ENCODE data around the gene GPR68.

DNA sequence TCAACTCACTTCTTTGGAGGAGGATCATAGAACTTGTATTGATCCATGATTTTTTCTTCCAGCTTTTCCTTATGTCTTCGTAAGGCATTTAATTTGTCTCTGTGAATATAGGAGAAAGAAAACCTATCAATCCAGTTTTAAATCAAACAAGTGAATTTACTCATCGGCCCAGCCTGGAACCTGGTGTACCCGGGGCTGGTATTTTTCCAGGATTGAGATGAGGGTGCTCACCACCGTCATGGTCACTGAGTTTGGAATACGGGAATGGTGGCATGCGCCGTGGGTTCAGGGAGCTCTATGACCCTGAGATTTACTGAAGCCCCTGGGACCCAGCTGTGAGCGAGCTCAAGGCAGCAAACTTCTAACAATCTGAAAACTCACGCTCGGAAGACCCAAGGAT, 46.5 kb upstream of the GPR68 start:
- TF ChIP-seq ZNF24 (tag by site-specific recombination; IDR thresholded peaks at IDR 0.05) (no peak), ZNF433 (tag by site-specific recombination; IDR thresholded peaks at IDR 0.05; ENCODE audit: low read depth) (no peak), YY2 (tag by site-specific recombination; IDR thresholded peaks at IDR 0.05) (no peak), REPIN1 (tag by site-specific recombination; IDR thresholded peaks at IDR 0.05; ENCODE audit: low read depth) (no peak), ZNF791 (tag by site-specific recombination; IDR thresholded peaks at IDR 0.05) (no peak), ZBTB1 (tag by site-specific recombination; IDR thresholded peaks at IDR 0.05) (no peak)
- TF ChIP-seq, protein P1, sequence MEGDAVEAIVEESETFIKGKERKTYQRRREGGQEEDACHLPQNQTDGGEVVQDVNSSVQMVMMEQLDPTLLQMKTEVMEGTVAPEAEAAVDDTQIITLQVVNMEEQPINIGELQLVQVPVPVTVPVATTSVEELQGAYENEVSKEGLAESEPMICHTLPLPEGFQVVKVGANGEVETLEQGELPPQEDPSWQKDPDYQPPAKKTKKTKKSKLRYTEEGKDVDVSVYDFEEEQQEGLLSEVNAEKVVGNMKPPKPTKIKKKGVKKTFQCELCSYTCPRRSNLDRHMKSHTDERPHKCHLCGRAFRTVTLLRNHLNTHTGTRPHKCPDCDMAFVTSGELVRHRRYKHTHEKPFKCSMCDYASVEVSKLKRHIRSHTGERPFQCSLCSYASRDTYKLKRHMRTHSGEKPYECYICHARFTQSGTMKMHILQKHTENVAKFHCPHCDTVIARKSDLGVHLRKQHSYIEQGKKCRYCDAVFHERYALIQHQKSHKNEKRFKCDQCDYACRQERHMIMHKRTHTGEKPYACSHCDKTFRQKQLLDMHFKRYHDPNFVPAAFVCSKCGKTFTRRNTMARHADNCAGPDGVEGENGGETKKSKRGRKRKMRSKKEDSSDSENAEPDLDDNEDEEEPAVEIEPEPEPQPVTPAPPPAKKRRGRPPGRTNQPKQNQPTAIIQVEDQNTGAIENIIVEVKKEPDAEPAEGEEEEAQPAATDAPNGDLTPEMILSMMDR (tag by site-specific recombination; IDR thresholded peaks at IDR 0.05), result no peak
- TF ChIP-seq, protein P2, sequence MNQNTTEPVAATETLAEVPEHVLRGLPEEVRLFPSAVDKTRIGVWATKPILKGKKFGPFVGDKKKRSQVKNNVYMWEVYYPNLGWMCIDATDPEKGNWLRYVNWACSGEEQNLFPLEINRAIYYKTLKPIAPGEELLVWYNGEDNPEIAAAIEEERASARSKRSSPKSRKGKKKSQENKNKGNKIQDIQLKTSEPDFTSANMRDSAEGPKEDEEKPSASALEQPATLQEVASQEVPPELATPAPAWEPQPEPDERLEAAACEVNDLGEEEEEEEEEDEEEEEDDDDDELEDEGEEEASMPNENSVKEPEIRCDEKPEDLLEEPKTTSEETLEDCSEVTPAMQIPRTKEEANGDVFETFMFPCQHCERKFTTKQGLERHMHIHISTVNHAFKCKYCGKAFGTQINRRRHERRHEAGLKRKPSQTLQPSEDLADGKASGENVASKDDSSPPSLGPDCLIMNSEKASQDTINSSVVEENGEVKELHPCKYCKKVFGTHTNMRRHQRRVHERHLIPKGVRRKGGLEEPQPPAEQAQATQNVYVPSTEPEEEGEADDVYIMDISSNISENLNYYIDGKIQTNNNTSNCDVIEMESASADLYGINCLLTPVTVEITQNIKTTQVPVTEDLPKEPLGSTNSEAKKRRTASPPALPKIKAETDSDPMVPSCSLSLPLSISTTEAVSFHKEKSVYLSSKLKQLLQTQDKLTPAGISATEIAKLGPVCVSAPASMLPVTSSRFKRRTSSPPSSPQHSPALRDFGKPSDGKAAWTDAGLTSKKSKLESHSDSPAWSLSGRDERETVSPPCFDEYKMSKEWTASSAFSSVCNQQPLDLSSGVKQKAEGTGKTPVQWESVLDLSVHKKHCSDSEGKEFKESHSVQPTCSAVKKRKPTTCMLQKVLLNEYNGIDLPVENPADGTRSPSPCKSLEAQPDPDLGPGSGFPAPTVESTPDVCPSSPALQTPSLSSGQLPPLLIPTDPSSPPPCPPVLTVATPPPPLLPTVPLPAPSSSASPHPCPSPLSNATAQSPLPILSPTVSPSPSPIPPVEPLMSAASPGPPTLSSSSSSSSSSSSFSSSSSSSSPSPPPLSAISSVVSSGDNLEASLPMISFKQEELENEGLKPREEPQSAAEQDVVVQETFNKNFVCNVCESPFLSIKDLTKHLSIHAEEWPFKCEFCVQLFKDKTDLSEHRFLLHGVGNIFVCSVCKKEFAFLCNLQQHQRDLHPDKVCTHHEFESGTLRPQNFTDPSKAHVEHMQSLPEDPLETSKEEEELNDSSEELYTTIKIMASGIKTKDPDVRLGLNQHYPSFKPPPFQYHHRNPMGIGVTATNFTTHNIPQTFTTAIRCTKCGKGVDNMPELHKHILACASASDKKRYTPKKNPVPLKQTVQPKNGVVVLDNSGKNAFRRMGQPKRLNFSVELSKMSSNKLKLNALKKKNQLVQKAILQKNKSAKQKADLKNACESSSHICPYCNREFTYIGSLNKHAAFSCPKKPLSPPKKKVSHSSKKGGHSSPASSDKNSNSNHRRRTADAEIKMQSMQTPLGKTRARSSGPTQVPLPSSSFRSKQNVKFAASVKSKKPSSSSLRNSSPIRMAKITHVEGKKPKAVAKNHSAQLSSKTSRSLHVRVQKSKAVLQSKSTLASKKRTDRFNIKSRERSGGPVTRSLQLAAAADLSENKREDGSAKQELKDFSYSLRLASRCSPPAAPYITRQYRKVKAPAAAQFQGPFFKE (tag by site-specific recombination; IDR thresholded peaks at IDR 0.05; ENCODE audit: borderline replicate concordance), result no peak
